ENCODE measurements around the gene SINHCAF. TPM values are rescaled to one million over a fixed set of nuclear protein-coding genes. Genes with fewer than 3 reads are reported as not detected.

Gene SINHCAF
- total RNA-seq, 1 experiment from 2014 or later, result 127 TPM

- DNase-seq, result no peak
- CTCF ChIA-PET, result no interaction called here
- Mint-ChIP-seq H3K27me3 (ENCODE audit: unreplicated experiment) (no peaks in the 10 kb centered on the region), H3K4me3 (ENCODE audit: low read depth, unreplicated experiment) (no peak overlapping the region), H3K9me3 (ENCODE audit: low read depth, unreplicated experiment) (no peaks in the 10 kb centered on the region), H3K27ac (ENCODE audit: unreplicated experiment) (no peak overlapping the region), H3K4me1 (ENCODE audit: low read depth, unreplicated experiment) (peaks cover 21% of the 10 kb centered on the region), H3K36me3 (ENCODE audit: insufficient read depth, unreplicated experiment) (peaks cover 6% of the 10 kb centered on the region)
- TF ChIP-seq CTCF (IDR thresholded peaks at IDR 0.05; ENCODE audit: unreplicated experiment), result no peak
- intact Hi-C loops (cut with micrococcal nuclease; ENCODE audit: unreplicated experiment), result no loop called here
- no TSS peak for BruUV-seq (replicated peaks)
Measured at GRCh38 chr12:31342286-31342685, 16.3 kb upstream of the SINHCAF start.

- Mint-ChIP-seq H3K4me3 (ENCODE audit: low read depth, unreplicated experiment) (no peak overlapping the region), H3K4me1 (ENCODE audit: low read depth, unreplicated experiment) (peaks cover 21% of the 10 kb centered on the region), H3K36me3 (ENCODE audit: insufficient read depth, unreplicated experiment) (peaks cover 6% of the 10 kb centered on the region), H3K27ac (ENCODE audit: unreplicated experiment) (peak overlapping the region; percentile 61), H3K9me3 (ENCODE audit: low read depth, unreplicated experiment) (no peaks in the 10 kb centered on the region), H3K27me3 (ENCODE audit: unreplicated experiment) (no peaks in the 10 kb centered on the region)
- peak; percentile 64 for DNase-seq
- intact Hi-C loops (cut with micrococcal nuclease; ENCODE audit: unreplicated experiment), result no loop called here
- CTCF ChIA-PET, result interaction anchor here (0.6 to 0.7 kb wide), 2 partner anchors 37 to 298 kb away, joined by 3 to 7 read pairs; no protein-coding TSS in a partner anchor
- no peak for TF ChIP-seq CTCF (IDR thresholded peaks at IDR 0.05; ENCODE audit: unreplicated experiment)
- BruUV-seq (replicated peaks), result no TSS peak
Measured at GRCh38 chr12:31339831-31340622, 14.1 kb upstream of the SINHCAF start.

DNA sequence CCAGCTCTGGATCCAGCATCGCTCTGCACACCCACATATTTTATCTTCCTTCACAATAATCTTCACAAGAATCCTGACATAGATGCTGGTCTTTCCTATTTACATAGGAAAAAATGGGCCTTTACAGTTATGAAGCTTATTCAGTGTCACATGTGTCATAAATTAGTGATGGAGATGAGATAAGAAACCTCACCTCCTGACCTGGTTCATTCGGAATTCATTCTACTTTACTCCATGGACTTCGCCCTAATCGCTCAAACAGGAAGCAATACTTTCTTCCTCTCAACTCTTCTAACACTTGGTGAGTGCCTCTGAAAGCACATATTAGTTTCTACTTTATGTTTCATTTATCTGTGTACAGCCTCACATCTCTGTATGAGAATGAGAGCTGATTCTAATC, 12.0 kb upstream of the SINHCAF start:
- CTCF ChIA-PET, result interaction anchor here (0.6 to 1.9 kb wide), 4 partner anchors 12 to 84 kb away, joined by 3 to 11 read pairs (median 6); partner anchors contain the start of gene SINHCAF
- no peak for DNase-seq
- peak overlapping the region; percentile 1 for H3K27ac Mint-ChIP-seq (ENCODE audit: unreplicated experiment)
- H3K36me3 Mint-ChIP-seq (ENCODE audit: insufficient read depth, unreplicated experiment), result peaks cover 6% of the 10 kb centered on the region
- TF ChIP-seq CTCF (IDR thresholded peaks at IDR 0.05; ENCODE audit: unreplicated experiment), result no peak
- intact Hi-C loops (cut with micrococcal nuclease; ENCODE audit: unreplicated experiment), result no loop called here
- H3K4me3 Mint-ChIP-seq (ENCODE audit: low read depth, unreplicated experiment), result no peak overlapping the region
- H3K4me1 Mint-ChIP-seq (ENCODE audit: low read depth, unreplicated experiment), result peaks cover 21% of the 10 kb centered on the region
- no peaks in the 10 kb centered on the region for H3K9me3 Mint-ChIP-seq (ENCODE audit: low read depth, unreplicated experiment)
- BruUV-seq (replicated peaks), result no TSS peak
- H3K27me3 Mint-ChIP-seq (ENCODE audit: unreplicated experiment), result no peaks in the 10 kb centered on the region

- Mint-ChIP-seq H3K9me3 (ENCODE audit: low read depth, unreplicated experiment) (no peaks in the 10 kb centered on the region), H3K27ac (ENCODE audit: unreplicated experiment) (no peak overlapping the region), H3K4me3 (ENCODE audit: low read depth, unreplicated experiment) (no peak overlapping the region), H3K36me3 (ENCODE audit: insufficient read depth, unreplicated experiment) (peaks cover 6% of the 10 kb centered on the region), H3K4me1 (ENCODE audit: low read depth, unreplicated experiment) (no peaks in the 10 kb centered on the region), H3K27me3 (ENCODE audit: unreplicated experiment) (no peaks in the 10 kb centered on the region)
- no peak for TF ChIP-seq CTCF (IDR thresholded peaks at IDR 0.05; ENCODE audit: unreplicated experiment)
- intact Hi-C loops (cut with micrococcal nuclease; ENCODE audit: unreplicated experiment), result no loop called here
- BruUV-seq (replicated peaks), result no TSS peak
- CTCF ChIA-PET, result no interaction called here
- no peak for DNase-seq
Measured at GRCh38 chr12:31331242-31331641, 5.3 kb upstream of the SINHCAF start.
